Stimulated activated CD8-positive, alpha-beta memory T cell treated with anti-CD3 and anti-CD28 coated beads, Interleukin-15, amount 100 ng/mL, for 48 hours (primary cell): ENCODE results near the gene SHCBP1.
"Not testable (repeated sequence)": the region's sequence is repeated elsewhere in the genome, so short reads cannot be mapped to it uniquely, and the experiment has no call there.

Source experiments
- DNase-seq, 2 donors: peaks; one replicate each; pipeline ENCODE4 v3.0.0-alpha.2; 2020; ENCODE audit warnings: low read depth in 2 of 2

SHCBP1 gene, protein sequence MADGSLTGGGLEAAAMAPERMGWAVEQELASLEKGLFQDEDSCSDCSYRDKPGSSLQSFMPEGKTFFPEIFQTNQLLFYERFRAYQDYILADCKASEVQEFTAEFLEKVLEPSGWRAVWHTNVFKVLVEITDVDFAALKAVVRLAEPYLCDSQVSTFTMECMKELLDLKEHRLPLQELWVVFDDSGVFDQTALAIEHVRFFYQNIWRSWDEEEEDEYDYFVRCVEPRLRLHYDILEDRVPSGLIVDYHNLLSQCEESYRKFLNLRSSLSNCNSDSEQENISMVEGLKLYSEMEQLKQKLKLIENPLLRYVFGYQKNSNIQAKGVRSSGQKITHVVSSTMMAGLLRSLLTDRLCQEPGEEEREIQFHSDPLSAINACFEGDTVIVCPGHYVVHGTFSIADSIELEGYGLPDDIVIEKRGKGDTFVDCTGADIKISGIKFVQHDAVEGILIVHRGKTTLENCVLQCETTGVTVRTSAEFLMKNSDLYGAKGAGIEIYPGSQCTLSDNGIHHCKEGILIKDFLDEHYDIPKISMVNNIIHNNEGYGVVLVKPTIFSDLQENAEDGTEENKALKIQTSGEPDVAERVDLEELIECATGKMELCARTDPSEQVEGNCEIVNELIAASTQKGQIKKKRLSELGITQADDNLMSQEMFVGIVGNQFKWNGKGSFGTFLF

GRCh38 chr16:46621006-46621933 lies at the start of gene SHCBP1:
Gene SHCBP1 (minus strand): TSS chr16:46621379. CDS start chr16:46621359, 20 bp downstream.
- peak; percentile 76 to 77 for DNase-seq

DNA sequence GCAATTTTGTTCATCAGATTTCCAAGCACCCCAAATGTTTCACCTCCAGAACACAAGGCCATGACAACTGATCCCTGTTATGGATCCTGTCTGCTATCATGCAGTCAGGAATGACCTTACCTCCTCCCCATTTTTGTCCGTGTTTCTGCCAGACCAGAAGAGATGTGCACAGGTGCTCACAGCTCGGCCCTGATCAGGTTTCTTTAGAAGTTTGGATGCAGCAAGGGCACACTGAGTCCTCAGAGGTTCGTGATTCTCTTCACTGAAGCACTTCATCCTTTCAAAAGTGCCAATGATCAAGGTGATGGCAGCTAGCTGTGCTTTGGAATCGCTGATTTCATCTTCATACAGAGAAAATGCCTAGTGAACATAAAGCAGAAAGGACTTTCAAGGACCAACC lies 40.9 kb upstream of the SHCBP1 start:
- no peak for DNase-seq

DNA sequence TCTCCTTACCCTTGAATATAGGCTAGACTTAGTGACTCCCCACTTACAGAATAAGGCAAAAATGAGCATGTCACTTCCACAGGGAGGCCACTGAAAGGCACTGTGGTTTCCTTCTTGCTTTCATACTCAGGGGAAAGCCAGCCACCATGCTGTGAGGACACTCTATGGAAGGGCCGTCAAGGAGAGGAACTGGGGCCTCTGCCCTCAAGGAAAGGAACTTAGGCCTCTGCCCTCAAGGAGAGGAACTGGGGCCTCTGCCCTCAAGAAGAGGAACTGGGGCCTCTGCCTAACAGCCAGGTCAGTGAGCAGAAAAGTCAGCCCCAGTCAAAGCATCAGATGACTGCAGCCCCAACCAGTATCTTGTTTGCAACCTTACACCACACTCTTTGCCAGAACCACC lies 37.7 kb upstream of the SHCBP1 start:
- DNase-seq = peak; percentile 15 to 20

- DNase-seq = no peak
Measured at GRCh38 chr16:46651305-46651704, 30.1 kb upstream of the SHCBP1 start.

DNA sequence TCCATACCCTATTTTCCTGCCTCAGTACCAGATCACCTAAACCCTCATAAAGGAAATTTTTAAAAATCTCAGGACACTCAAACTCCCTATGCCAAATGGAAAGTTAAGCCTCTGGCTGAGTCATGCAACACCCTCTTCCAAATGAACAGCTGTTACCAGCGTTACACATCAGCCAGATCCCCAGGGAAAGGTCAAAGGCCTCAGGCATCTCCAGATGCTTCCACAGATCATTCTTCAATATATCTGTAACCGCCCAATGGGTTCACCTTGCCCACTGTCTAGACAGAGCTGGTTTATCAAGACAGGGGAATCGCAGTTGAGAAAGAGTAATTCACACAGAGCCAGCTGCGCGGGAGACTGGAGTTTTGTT lies 29.1 kb upstream of the SHCBP1 start:
- DNase-seq = no peak

DNA sequence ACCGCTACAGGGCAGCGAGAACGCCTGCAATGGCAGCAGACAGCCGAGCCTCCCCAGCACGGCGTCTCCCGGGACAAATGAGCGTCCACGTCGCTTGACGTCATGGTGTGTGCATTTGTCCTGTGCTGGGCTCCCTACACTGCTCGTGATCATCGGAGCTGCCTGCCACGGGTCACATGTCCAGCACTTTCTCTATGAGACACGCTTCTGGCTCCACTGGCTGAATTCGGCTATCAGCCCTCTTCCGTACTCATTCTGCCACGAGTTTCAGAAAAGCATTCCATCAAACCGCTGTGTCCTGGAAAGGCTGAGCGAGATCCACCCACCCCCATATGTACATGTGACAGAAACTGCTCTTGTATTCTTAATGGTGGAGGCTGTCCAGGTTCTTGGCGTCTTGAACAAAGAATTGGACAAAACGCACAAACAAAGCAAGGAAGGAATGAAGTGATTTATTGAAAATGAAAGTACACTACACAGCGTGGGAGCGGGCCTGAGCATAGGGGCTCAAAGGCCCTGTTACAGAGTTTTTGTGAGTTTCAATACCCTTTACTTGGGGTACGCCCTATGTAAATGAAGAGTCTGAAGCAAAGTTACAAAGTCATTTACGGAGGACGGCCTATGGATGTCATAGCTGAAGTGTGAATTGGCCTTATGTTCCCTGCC lies 28.5 kb upstream of the SHCBP1 start:
- no peak for DNase-seq

- DNase-seq = no peak
Measured at GRCh38 chr16:46648656-46649055, 27.5 kb upstream of the SHCBP1 start.

DNA sequence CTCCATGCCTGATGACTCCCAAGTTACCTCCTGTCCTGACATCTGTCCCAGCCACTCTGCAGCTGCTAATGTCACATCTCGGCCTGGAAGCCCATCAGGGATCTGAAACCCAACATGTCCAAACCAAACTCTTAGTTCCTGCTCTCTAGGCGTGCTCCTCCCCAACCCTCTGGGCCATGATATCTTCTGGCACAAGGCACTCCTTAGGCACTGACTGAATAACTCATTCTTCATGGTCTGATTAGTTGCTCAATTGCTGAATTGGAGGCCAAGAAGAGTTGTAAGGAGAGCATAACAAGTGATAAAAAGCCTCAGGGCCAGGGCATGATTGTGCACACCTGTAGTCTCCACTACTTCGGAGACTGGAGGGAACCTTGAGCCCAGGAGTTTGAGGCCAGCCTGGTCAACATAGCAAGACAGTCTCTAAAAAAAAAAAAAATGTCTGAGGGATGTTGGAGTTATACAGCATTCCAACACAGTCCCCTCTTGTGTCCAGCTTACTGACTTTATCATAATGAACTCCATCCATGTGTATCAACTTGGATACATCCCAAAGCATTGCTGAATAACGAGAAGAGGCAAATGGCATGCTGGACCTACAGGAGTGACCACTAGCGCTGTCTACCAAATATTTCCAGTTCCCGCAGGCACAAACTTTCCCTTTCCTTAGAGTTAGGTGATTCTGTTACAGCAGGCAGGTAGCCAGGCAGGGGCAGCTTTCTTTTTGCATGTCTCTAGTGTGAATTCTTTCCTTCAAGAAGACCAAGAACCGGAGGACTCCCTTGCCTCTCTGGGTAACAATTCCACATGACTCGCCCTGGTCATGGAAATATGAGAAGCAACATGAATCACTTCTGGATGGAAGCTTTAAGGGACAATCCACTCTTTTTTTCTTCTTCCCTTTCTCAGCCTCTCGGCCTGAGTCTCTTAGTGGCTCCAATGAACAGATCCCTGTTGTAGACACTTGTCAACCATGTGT lies 18.1 kb upstream of the SHCBP1 start:
- DNase-seq = no peak

DNA sequence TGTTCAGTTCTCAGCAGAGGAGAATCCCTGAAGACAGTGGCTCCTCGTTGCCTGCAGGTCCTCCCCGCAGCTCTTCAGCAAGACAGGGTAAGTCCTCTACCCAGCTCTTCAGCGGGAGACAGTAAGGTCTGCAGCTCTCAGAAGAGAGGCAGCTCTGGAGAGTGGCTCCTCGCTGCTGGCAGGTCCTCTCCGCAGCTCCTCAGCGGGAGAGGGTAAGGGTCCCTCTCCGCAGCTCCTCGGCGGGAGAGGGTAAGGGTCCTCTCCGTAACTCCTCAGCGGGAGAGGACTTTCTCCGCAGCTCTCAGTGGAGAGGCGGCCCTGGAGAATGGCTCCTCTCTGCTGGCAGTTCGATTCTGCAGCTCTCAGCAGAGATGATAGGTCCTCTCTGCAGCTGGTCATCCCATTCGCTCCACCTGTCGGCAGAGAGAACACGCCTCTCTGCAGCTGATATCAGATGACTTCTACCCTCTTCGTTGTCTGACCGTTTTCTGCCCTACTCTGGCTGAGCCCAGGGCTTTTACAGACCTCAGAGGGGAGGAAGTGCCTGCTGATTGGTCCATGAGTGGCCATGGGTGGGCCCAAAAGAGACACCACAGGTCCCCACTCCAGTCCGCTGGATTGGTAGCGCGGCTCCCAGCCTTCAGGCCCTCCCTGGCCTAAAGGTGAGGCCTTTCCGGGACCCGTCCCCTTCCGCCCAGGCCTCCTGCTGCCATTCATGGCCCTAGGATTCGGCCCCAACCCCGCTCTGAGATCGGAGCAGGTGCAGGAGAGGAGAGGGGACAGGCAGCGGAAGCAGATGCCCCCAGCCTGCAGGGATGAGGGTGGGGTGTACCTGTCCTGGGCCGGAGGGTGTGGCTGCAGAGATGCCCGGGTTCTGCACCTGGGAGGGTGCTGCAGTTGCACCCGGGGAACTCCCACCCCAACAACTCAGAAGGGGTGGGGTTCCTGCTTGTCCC lies 11.9 kb upstream of the SHCBP1 start:
- DNase-seq = no peak

DNA sequence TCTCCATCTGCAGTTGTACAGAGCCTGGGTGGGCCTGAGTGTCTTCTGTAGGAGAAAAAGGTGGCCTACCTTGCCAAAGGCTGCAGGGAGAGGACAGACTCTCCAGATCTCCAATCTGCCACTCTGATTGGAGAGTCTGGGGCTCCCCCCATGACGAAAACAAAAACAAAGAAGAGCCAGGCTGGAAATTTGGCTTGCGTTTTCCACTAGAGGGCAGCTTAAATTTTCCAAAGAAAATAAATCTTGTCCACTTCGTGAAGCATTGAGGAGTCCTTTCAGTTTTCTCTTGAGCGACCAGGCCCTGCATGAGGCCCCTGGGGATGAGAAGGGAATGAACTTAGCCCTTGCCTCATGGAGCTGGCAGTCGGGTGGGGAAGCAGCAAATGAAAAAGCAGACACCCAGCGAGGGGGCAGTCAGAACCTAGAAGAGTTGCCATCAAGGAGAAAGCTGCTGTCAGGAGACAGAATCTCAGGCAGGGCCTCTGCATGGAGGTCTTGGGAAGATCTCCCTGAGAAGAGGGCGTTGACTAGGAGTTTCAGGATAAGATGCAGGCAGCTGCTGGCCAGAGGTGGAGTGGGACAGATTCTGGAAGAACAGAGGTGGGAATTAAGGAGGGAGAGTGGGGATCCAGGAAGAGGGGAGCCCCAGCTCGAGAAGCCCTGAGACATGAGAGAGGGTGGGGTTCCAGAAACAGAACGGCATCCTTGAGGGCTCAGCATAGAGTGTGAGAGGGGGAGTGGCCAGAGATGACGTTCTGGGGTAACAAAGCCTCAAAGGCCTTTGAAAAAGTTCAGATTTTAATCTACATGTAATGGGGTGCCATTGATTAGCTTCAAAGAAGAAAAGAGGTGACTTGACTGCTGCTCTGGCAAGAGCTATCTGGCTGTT lies 8.4 kb upstream of the SHCBP1 start:
- no peak for DNase-seq

- DNase-seq = no peak
Measured at GRCh38 chr16:46627746-46628145, 6.6 kb upstream of the SHCBP1 start.

GRCh38 chr16:46626681-46627080 lies 5.5 kb upstream of the SHCBP1 start:
- not testable (repeated sequence) for DNase-seq

- not testable (repeated sequence) for DNase-seq
Measured at GRCh38 chr16:46624862-46625261, 3.7 kb upstream of the SHCBP1 start.

GRCh38 chr16:46623707-46624106 lies 2.5 kb upstream of the SHCBP1 start:
- DNase-seq = not testable (repeated sequence)

- DNase-seq = not testable (repeated sequence)
Measured at GRCh38 chr16:46623246-46623645, 2.1 kb upstream of the SHCBP1 start.

- DNase-seq = no peak
Measured at GRCh38 chr16:46621934-46622676, 926 bp upstream of the SHCBP1 start.

GRCh38 chr16:46620266-46621005 lies 743 bp downstream of the SHCBP1 start:
- no peak for DNase-seq
